HG03457 (cell line): Measurements from ENCODE around the gene FIGNL1.
"Not testable (repeated sequence)": the region's sequence is repeated elsewhere in the genome, so short reads cannot be mapped to it uniquely, and the experiment has no call there.

Experiments
- ATAC-seq: cut with Tn5 transposase; IDR thresholded peaks from one replicate; pipeline ENCODE4 v1.9.1; 2021; ENCODE audit warnings: moderate number of reproducible peaks; ENCODE audit not compliant: unreplicated experiment

The FIGNL1 gene

DNA sequence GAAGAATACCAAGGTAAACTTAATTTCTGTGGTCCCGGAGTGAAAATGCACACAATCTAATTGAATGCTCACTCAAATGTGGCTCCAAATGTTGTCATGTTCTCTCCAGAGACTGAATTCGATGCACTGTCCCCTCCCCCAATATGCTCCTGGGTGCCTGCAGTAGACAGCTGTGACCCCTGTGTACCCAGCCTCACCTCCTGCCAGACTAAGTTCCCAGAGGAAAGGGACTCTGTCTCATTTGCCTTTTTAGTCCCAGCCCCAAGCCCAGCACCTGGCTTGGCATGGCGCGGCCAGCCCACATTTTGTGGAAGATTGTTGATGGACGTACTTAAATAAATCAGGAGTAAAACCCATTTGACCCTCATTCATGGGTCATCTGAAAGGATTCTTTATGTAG lies 21.8 kb upstream of the FIGNL1 start:
- ATAC-seq: no peak

DNA sequence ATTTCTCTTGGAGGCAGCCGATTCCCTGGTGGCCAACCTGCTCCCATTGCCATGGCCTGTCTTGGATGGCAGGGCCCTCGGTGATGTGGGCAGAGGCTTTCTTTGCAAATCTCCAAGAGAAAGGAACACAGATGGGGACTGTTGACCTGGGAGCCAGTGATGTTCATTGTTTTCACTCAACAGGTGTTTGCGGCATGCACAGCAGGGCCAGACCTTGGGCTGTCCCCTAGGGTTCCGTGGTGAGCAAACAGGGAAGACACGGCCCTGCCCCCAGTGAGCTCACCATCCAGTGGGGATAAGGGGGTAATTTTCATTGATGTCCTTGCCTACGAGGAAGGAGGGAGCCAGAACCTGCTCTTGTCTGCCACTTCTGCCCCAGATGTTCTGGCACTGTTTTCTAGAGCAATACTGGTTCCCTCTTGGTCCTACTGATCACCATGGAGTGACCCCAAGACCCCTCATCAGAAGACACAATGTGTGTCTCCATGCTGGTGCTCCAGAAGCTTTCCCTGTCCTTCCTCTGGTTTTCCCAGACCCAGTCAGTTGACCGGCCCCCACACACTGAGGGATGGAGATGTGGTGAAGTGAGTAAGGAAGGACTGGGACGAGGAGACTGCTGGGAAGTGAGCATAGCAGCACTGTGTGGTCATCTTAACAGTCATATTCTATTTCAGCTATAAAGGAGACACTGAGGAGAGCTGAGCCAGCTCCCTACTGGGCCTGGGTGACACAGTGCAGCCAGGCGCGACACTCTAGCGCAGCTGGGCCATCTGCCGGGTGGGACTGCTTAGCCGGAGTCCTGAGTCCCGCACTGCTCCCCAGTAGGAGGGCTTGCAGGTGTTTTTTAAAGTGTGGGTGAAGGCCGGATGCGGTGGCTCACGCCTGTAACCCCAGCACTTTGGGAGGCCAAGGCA lies 20.4 kb upstream of the FIGNL1 start:
- ATAC-seq: no peak

DNA sequence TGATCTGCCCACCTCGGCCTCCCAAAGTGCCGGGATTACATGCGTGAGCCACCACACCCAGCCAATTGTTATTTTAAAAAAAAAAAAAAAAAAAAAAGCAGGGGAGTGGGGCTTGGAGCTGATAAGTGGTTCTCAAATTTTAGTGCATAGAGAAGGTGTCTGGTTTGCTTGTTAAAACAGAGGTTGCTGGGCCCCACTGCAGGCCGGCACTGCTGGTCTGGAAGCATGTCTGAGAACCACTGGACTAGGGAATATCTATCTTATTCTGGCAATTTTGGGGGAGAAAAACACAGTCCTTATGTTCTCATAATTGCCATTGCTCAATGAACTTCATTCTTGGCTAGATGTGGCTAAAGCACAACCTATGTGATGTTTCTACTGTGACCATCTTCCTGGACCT lies 19.0 kb upstream of the FIGNL1 start:
- ATAC-seq: no peak

DNA sequence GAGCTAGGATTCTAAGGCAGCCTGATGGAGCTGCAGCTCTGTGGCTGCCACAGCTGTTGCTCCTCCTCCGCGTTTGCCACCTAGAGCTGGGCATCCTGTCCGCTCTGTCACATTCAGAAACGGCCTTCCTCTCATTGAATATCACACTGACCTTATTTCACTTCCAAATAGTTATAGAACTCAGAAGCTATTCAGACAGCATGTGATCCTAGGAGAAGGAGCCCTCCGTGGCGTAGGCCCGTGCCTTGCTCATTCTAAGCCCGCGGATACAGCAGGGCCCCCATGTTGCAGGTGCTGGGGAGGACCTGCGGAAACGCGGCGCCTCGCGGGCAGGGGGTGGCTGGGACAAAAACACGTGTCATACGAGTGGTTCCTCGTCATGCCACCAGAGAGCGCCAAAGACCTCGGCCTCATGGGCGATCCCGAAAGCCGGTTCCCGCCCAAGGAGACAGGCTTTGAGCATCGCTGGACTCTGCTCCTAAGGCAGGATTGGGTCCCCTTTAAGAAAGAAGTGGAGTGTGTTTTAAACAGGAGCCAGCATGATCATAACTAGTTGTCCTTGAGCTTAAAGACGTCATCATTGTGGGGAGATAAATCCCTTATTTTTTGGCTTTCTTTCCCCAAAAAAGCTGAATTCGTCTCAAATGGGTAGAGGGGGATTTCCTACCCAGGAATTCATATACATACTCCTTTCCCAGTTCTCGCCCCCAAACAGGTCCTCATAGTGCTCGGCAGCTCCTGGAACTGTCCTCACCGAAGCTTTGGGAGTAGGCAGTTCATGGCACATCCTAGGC lies 17.9 kb upstream of the FIGNL1 start:
- ATAC-seq: peak; percentile 87

DNA sequence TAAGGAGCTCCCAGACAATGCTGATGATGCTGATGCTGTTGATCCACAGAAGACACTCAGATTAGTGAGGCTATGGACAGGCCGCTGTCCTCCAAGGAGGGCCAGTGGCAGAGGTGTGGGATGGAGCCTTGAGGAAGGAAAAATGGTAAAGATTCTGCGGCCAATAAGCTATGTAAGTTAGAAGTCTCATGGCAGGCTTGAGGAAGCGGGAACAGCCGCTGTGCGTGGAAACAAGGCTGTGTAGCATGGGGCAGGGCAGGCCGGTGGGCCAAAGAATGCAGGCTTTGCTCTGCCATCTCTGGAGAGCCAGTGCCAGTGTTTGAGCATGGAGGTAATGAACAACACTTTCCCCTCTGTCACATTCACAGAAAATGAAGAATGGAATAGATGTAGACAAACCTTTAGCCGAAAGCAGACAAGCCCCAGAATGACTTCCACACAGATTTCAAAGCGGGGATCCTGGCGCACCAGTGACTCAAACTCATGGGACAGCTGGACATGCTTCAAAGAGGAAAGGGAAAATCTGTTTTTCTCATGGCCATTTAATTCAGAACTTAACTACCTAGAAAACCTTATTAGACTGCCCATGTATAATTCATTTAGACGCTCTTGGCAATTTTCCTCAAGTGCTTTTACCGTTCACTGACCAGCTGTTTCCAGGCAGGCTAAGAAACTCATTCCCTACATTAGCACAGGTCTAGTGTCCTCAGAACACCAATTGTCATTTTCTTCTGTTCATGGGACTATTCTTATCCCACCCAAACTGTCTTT lies 16.9 kb upstream of the FIGNL1 start:
- ATAC-seq: no peak

DNA sequence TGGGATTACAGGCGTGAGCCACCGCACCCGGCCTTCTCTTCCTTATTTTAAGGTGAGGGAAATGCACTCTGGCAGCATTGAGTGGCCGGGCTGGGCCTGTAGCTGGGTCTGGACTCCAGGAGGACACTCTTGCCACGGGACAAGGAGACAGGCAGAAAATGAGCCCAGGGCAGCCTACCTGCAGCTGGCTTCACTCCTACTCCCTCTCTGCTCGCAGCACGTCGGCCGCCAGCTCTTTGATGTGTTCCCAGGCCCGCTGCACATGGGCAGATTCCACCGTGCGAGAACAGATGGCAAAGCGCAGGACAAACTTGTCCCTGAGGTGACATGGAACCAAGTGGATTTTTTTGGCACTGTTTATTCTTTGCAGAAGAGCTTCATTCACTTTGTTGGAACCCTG lies 12.9 kb upstream of the FIGNL1 start:
- no peak for ATAC-seq

DNA sequence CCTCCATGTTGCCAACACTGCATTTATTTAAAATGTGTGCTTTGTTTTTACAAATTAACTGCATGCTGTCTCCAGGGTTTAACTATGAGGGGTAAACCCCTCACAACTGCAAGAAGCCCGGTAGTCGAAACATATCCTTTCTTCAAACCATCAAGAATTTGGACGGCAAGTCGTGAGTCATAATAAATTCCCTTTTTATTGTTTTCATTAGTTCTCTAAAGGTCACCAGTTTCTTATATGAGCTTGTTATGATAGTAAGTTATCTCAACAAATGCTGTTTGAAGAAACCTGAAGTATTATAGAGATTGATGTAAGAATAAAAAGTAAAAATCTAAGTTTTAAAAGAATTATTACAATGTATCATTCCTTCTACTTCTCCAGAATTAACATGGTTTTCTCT lies 12.2 kb upstream of the FIGNL1 start:
- ATAC-seq: no peak

DNA sequence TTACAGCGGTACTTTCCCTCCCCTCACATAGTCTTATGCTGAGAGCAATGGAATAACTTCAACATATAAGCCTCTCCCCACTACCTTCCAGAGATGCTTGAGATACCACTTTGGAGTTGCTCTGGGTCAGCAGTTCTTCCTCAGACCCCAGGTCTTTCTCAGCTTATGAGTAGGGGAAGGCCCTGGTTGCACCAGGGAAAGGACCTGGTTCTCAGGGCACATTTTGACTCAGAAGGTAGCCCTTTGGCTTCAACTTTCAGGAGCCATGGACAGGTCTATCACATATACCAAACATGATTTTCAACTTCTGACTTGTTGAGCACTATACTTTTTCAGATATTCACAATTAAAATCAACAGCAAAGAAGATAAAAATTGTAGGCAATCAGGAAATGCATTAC lies 11.5 kb upstream of the FIGNL1 start:
- ATAC-seq: no peak

DNA sequence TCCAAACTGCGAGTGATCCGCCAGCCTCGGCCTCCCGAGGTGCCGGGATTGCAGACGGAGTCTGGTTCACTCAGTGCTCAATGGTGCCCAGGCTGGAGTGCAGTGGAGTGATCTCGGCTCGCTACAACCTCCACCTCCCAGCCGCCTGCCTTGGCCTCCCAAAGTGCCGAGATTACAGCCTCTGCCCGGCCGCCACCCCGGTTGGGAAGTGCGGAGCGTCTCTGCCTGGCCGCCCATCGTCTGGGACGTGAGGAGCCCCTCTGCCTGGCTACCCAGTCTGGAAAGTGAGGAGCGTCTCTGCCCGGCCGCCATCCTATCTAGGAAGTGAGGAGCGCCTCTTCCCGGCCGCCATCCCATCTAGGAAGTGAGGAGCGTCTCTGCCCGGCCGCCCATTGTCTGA lies 9.0 kb upstream of the FIGNL1 start:
- ATAC-seq: not testable (repeated sequence)

DNA sequence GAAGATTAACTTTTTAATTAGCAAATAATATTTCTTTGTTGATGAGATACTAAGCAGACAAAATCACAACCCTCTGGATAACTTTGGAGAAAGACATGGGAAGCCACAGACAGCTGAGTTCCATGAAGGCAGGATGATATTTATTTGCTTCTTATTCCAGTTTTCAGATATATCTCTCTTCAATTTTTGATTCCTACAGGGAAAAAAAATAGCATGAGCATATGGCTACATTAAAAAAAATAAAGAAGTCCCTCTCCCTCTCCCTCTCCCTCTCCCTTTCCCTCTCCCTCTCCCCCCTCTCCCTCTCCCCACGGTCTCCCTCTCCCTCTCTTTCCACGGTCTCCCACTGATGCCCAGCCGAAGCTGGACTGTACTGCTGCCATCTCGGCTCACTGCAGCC lies 8.5 kb upstream of the FIGNL1 start:
- ATAC-seq: not testable (repeated sequence)

DNA sequence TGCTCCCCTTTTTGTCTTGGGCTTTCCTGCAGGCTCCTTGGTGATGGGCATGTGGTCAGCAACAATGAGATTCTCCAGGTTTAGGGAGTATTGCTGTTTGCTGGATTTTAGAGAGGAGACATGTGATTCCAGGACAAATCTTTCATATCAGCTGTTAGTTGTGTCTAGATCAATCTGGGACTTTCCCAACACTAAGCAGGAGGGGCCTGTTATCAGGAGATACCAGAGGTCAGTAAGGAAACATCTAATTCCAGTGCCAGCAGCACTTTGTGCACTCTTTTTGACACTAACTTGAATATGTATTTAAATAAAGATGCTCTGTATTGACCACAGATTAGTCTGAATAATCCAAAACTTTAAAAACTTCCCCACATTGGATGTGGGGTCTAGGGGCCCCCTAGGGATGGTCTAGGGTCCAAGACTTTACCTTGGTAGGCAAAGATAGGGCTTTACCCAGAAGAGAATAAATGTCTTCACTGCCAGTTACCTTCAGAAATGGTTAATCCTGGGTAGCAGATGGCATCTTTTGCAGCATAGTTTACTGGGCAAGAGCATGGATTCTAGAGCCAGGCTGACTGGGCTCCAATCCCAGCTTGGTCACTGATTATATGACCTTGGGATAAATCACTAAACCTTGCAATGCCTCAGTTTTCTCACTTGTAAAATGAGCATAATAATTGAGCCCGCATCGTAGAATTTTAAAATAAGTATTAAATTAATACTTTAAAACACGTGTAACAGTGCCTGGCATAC lies 6.4 kb upstream of the FIGNL1 start:
- ATAC-seq: no peak

DNA sequence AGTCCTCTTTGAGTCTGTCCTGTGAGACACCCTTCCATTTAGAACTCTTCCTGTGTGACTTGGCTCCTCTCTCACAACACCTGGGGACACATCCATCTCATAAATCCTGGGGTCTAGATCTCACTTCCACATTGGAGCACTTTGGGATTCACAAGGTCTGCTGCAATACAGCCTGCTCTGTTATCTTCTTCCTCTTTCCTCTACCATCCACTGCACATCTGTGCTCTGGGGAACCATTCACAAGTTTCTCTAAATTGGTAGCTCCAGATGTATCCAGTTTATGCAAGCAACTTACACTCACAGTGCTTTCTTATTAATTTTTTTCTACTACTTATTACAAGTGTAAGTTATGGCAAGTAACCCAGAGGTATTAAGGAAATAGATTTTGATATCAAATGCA lies 5.5 kb upstream of the FIGNL1 start:
- ATAC-seq: no peak

DNA sequence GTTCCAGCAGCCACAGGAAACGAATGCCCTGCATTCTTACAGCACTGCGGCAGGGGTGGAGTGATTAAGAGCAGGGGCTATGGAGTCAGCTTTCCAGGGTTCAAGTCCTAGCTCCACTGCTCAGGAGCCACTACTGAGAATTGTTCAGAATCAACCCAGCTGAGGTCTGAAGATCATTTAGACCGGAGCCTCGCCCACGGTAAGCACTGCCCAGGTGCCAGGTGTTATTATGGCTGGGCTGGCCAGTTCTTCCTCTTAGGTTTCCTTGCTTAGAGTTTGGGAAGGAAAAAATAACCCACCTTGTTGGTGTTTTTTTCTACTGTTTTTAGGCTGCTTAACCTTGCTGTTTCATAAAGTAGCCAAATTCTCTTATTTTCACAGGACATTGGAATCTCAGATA lies 4.8 kb upstream of the FIGNL1 start:
- no peak for ATAC-seq

DNA sequence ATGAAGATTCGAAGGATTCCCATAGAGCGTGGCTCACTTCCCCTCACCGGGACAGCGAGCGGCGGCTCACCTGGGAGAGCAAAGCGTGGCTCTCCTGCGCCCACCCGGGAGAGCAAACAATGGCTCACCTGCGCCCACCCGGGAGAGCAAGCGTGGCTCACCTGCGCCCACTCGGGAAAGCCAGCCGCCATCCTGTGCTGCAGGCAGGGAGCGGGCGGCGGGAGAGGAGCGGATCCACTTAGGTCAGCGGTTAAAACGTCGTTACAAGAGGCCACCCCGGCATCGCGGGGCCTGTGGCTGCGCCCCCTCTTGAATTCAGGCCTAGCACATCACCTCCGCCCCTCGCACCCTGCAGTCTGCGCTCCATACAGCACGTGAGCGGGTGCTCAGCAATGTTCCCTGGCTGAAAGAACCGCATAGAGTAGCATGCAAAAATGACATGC lies 461 bp upstream of the FIGNL1 start:
- peak; percentile 10 for ATAC-seq

DNA sequence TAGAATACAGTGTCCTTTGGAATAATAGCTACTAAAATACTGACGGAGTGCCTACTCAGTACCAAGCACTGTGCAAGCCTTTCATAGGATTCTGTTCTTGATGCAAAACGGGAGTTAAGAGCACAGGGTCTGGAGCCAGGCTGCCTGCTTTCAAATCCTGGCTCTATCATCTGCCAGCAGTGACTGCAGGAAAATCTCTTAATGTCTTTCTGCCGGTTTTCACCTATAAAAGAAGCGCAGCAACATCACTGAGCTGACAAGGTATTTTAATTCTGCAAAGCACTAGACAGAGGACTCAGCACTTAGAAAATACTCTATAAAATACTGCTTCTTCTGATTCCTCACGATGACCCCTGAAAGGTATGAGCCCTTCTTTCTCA lies 659 bp downstream of the FIGNL1 start:
- ATAC-seq: no peak

DNA sequence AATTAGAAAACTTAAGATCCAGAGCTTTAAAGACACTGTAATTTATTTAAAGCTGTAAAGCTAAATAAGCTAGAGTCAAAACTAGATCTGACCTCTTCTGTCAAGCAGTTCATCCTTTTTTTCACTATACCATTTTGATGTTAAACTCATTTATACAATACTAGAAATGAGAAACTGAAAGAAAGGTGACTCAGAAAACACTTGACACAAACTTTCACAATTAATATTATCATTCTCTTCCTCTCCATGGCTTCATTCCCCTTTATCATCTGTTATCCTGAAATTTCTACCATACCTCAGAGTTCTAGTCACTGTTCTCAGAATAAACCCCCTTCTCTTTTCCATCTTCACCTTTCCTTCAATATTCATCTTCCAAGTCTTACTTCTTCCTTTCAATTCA lies 1.3 kb downstream of the FIGNL1 start:
- no peak for ATAC-seq

DNA sequence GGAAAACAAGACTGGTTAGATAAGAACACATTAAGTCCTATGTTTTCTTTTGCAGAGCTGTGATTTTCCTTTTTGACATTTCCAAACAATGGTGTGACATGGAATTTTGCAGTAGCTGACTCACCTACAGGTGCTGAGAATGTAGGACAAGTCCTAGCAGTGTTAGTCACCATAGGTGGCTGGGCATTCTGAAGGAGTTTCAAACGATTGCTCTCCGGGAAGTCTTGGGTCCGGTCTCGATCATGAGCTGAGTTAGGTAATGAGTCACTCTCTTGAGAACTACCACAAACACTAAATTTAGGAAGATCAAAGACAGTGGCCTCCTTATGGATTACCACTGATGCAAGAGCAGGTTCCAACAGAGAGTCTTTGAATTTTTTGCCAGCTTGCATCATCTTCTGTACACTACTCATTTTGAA lies 3.6 kb downstream of the FIGNL1 start:
- ATAC-seq: no peak

DNA sequence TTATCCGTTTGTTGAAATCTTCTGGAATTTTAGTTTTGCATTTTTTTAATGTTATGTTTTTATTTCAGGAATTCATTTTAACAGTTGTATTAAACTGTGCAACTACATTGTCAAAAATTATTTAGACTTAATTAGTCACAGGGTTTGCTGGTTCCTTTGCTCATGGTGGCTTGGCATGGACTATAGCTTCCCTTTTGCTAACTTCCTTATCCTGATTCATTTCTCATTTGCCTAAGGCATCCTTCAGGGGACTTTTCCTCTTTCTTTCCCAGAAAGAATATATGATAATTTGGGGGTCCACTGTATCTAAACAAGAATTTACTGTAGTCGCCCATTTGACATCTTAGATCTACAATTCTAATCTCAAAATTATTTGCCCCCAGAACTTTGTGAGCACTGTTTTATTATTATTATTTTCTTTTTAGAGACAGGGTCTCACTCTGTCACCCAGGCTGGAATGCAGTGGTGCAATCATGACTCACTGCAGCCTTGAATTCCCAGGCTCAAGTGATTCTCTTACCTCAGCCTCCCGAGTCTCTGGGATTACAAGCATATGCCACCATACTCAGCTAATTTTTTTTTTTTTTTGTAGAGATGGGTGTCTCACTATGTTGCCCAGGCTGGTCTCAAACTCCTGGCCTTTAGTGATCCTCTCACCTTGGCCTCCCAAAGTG lies 13.9 kb downstream of the FIGNL1 start:
- no peak for ATAC-seq

DNA sequence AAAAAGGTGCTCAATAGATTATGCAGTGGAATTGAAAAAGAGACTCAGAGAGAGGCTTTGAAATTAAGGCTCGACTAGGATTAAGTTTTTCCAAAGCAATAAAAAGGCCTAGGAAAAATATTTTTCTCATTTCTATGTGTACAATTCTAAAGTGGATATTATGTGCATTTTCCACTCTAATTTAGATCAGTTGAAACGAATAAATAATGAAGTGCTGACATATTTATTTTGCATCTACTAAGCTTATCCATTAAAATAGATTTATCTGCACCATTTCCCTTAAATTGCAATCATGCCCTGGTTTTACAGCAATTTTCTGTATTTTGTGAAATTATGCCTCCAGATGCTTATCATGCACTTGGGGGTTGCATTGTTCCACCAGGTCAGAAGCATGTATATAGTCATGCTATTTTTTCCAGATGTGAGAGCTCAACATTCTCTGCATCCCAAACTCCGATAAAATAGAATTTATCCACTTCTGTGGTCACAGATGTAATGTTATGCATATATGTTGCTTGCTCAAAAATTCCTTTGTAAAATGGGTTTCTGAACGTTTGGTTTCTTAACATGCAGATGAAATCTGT lies 18.3 kb downstream of the FIGNL1 start:
- no peak for ATAC-seq

DNA sequence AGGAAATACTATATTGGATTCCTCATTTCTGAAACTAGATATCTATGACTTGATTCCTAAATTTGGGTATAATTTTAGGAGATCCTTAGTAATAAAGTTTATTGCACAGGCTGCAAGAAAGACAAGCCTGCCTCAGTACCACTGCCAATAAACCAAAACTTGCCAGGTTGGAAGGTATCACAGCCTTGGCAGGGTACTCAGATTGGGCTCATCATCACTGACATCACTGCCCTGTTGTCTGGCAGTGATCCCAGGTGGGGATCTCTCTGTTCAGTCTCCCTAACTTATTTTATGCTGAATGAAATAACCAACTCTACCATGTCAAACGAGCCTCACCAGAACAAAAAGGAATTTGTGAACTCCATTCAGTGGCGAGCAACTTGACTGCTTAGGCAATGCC lies 18.8 kb downstream of the FIGNL1 start:
- ATAC-seq: no peak
